A549 treated with RU486 at 1 μM for 4 hours (cell line): ENCODE data around the gene LRAT. TPM values are rescaled to one million over a fixed set of nuclear protein-coding genes. Genes with fewer than 3 reads are reported as not detected.

Experiments used
- total RNA-seq: library from RNA; stranded (reverse); fragments of 200-300 nt; extraction: Qiagen RNA extraction; gene quantifications from 5 replicates; pipeline ENCODE4 v1.2.3, GENCODE V29; 2022; ENCODE audit warnings: low read depth

LRAT gene
- total RNA-seq = 0.09 TPM in 1 of 5 replicates, not detected in the others

GRCh38 chr4:154743683-154744340 is at the start of gene LRAT:
LRAT (plus strand) TSS chr4:154744000; CDS start chr4:154744327, 327 bp downstream.

GRCh38 chr4:154781126-154781982 is 37.6 kb downstream of the LRAT start, which contains the start of gene RBM46:
RBM46 (plus strand) TSS chr4:154781272; CDS start chr4:154796753, 15,481 bp downstream.

Other genes with a start within 250 kb of the LRAT start
- gene PLRG1, start 193.6 kb upstream of the LRAT start, total RNA-seq = 54.8 to 60.6 TPM (median 57.7 TPM) in 5 replicates
- gene FGB, start 181.0 kb upstream of the LRAT start, total RNA-seq = 12.0 to 21.2 TPM (median 13.0 TPM) in 5 replicates
- gene FGA, start 153.3 kb upstream of the LRAT start, total RNA-seq = 7.1 to 11.3 TPM (median 7.9 TPM) in 5 replicates
- gene FGG, start 131.3 kb upstream of the LRAT start, total RNA-seq = 4.5 to 9.3 TPM (median 4.8 TPM) in 5 replicates
- gene RBM46, start 37.3 kb downstream of the LRAT start, total RNA-seq = not detected in 5 replicates